Activated T-cell treated with anti-CD3 and anti-CD28 coated beads, Interleukin-2, amount 50 U/mL, for 72 hours (primary cell): Measurements from ENCODE around the gene MRGPRG. TPM values are rescaled to one million over a fixed set of nuclear protein-coding genes. Genes with fewer than 3 reads are reported as not detected.

Source experiments
- ATAC-seq, 2 donors: fragments of 150-1000 bp; cut with Tn5 transposase; replicated peaks in 1 of 2; 2 replicates each; pipeline ENCODE4 v1.10.0; 2021; ENCODE audit warnings: moderate library complexity in 2 of 2, mild to moderate bottlenecking in 1 of 2
- DNase-seq, 2 donors: peaks; one replicate each; pipeline ENCODE4 v3.0.0; 2021 to 2022; ENCODE audit warnings: mixed read lengths in 1 of 2
- H3K27ac Mint-ChIP-seq: one replicate; pipeline ENCODE4 v1.8.0; 2022; ENCODE audit warnings: mild to moderate bottlenecking, moderate library complexity, mixed read lengths
- H3K27me3 Mint-ChIP-seq: one replicate; pipeline ENCODE4 v1.8.0; 2022; ENCODE audit warnings: low read depth, mixed read lengths
- H3K36me3 Mint-ChIP-seq, 2 donors: one replicate each; pipeline ENCODE4 v1.8.0; 2022; ENCODE audit warnings: mixed read lengths in 2 of 2, mild to moderate bottlenecking in 1 of 2; ENCODE audit not compliant: insufficient read depth in 2 of 2
- H3K4me1 Mint-ChIP-seq: one replicate; pipeline ENCODE4 v1.8.0; 2022; ENCODE audit warnings: low read depth, mixed read lengths
- H3K4me3 Mint-ChIP-seq, 2 donors: one replicate each; pipeline ENCODE4 v1.8.0; 2022; ENCODE audit warnings: mild to moderate bottlenecking in 2 of 2, mixed read lengths in 2 of 2, moderate library complexity in 2 of 2
- H3K9me3 Mint-ChIP-seq, 2 donors: one replicate each; pipeline ENCODE4 v1.8.0; 2022; ENCODE audit warnings: mixed read lengths in 2 of 2
- total RNA-seq, 2 donors: library from RNA; stranded (reverse); gene quantifications; one replicate each; pipeline ENCODE4 v1.2.3, GENCODE V29; 2022

The MRGPRG gene
- total RNA-seq, 2 donors from 2014 or later = not detected

- ATAC-seq (no peak), DNase-seq (no peak)
- Mint-ChIP-seq H3K9me3 (no peaks in the 10 kb centered on the region), H3K4me3 (no peak overlapping the region), H3K36me3 (no peaks in the 10 kb centered on the region), H3K27me3 (no peaks in the 10 kb centered on the region), H3K4me1 (peaks cover 12% of the 10 kb centered on the region), H3K27ac (no peak overlapping the region)
These were observed 3.6 kb upstream of the MRGPRG start for GRCh38 chr11:3222003-3222855.

- ATAC-seq (no peak), DNase-seq (no peak)
- no peak overlapping the region for H3K27ac Mint-ChIP-seq
- H3K4me3 Mint-ChIP-seq = no peak overlapping the region
- no peaks in the 10 kb centered on the region for H3K36me3 Mint-ChIP-seq
- H3K27me3 Mint-ChIP-seq = no peaks in the 10 kb centered on the region
- no peaks in the 10 kb centered on the region for H3K9me3 Mint-ChIP-seq
- peaks cover 12% of the 10 kb centered on the region for H3K4me1 Mint-ChIP-seq
These were observed 2.9 kb upstream of the MRGPRG start for GRCh38 chr11:3221408-3222002.

GRCh38 chr11:3220521-3221407 lies 2.2 kb upstream of the MRGPRG start:
- no peaks in the 10 kb centered on the region for H3K36me3 Mint-ChIP-seq
- H3K27ac Mint-ChIP-seq = no peak overlapping the region
- ATAC-seq (no peak), DNase-seq (no peak)
- H3K4me3 Mint-ChIP-seq = no peak overlapping the region
- H3K4me1 Mint-ChIP-seq = peaks cover 12% of the 10 kb centered on the region
- H3K9me3 Mint-ChIP-seq = no peaks in the 10 kb centered on the region
- H3K27me3 Mint-ChIP-seq = no peaks in the 10 kb centered on the region

GRCh38 chr11:3220101-3220500 lies 1.5 kb upstream of the MRGPRG start:
- Mint-ChIP-seq H3K27ac (no peak overlapping the region), H3K4me1 (peaks cover 12% of the 10 kb centered on the region), H3K4me3 (no peak overlapping the region), H3K9me3 (no peaks in the 10 kb centered on the region), H3K27me3 (no peaks in the 10 kb centered on the region), H3K36me3 (no peaks in the 10 kb centered on the region)
- ATAC-seq = no peak
- DNase-seq = no peak

GRCh38 chr11:3219281-3219892 lies 774 bp upstream of the MRGPRG start:
- DNase-seq = no peak
- no peaks in the 10 kb centered on the region for H3K9me3 Mint-ChIP-seq
- H3K36me3 Mint-ChIP-seq = no peaks in the 10 kb centered on the region
- H3K27ac Mint-ChIP-seq = no peak overlapping the region
- ATAC-seq = no peak
- H3K4me3 Mint-ChIP-seq = no peak overlapping the region
- H3K27me3 Mint-ChIP-seq = no peaks in the 10 kb centered on the region
- peaks cover 12% of the 10 kb centered on the region for H3K4me1 Mint-ChIP-seq

- Mint-ChIP-seq H3K27ac (no peak overlapping the region), H3K9me3 (no peaks in the 10 kb centered on the region), H3K4me3 (no peak overlapping the region), H3K36me3 (no peaks in the 10 kb centered on the region), H3K4me1 (peaks cover 5% of the 10 kb centered on the region), H3K27me3 (no peaks in the 10 kb centered on the region)
- DNase-seq (no peak), ATAC-seq (no peak)
These were observed 663 bp downstream of the MRGPRG start for GRCh38 chr11:3217818-3218482.

- Mint-ChIP-seq H3K9me3 (peaks cover 0 to 5% of the 10 kb centered on the region in 2 donors), H3K27ac (no peak overlapping the region), H3K4me3 (no peak overlapping the region), H3K36me3 (peaks cover 0 to 3% of the 10 kb centered on the region in 2 donors), H3K27me3 (no peaks in the 10 kb centered on the region), H3K4me1 (no peaks in the 10 kb centered on the region)
- DNase-seq (no peak), ATAC-seq (no peak)
These were observed 2.5 kb downstream of the MRGPRG start for GRCh38 chr11:3216027-3216525.

GRCh38 chr11:3215346-3216026 lies 3.1 kb downstream of the MRGPRG start:
- no peaks in the 10 kb centered on the region for H3K4me1 Mint-ChIP-seq
- DNase-seq = no peak
- no peak for ATAC-seq
- H3K27ac Mint-ChIP-seq = no peak overlapping the region
- peaks cover 0 to 3% of the 10 kb centered on the region in 2 donors for H3K36me3 Mint-ChIP-seq
- no peaks in the 10 kb centered on the region for H3K27me3 Mint-ChIP-seq
- H3K9me3 Mint-ChIP-seq = peaks cover 0 to 5% of the 10 kb centered on the region in 2 donors
- H3K4me3 Mint-ChIP-seq = no peak overlapping the region

GRCh38 chr11:3214420-3214699 lies 4.3 kb downstream of the MRGPRG start:
- Mint-ChIP-seq H3K27ac (no peak overlapping the region), H3K9me3 (peaks cover 0 to 5% of the 10 kb centered on the region in 2 donors), H3K27me3 (no peaks in the 10 kb centered on the region), H3K36me3 (peaks cover 0 to 3% of the 10 kb centered on the region in 2 donors), H3K4me1 (no peaks in the 10 kb centered on the region), H3K4me3 (no peak overlapping the region)
- ATAC-seq (no peak), DNase-seq (no peak)

- Mint-ChIP-seq H3K4me1 (no peaks in the 10 kb centered on the region), H3K27me3 (no peaks in the 10 kb centered on the region), H3K27ac (no peak overlapping the region), H3K36me3 (peaks cover 0 to 3% of the 10 kb centered on the region in 2 donors), H3K4me3 (no peak overlapping the region), H3K9me3 (peaks cover 0 to 5% of the 10 kb centered on the region in 2 donors)
- no peak for ATAC-seq
- no peak for DNase-seq
These were observed 4.8 kb downstream of the MRGPRG start for GRCh38 chr11:3213659-3214419.

- H3K27me3 Mint-ChIP-seq = no peaks in the 10 kb centered on the region
- no peak overlapping the region for H3K4me3 Mint-ChIP-seq
- no peak for ATAC-seq
- no peaks in the 10 kb centered on the region for H3K4me1 Mint-ChIP-seq
- no peak for DNase-seq
- peaks cover 0 to 5% of the 10 kb centered on the region in 2 donors for H3K9me3 Mint-ChIP-seq
- H3K36me3 Mint-ChIP-seq = peaks cover 0 to 3% of the 10 kb centered on the region in 2 donors
- no peak overlapping the region for H3K27ac Mint-ChIP-seq
These were observed 10.3 kb downstream of the MRGPRG start for GRCh38 chr11:3208272-3208671.
